LNCaP clone FGC (cell line): ENCODE results near the gene PRUNE2.
A peak's percentile ranks its signal among the peaks of the same experiment; 100 is the strongest.

Experiments
- DNase-seq: peaks from one replicate; pipeline ENCODE4 v3.0.0-alpha.2; 2011; ENCODE audit warnings: low read depth
- H3K4me3 ChIP-seq: 2 replicates; pipeline ENCODE4 v1.5.1; 2011; ENCODE audit warnings: mild to moderate bottlenecking, low read depth, low read length, control low read depth
- CTCF ChIP-seq: IDR thresholded peaks from 2 replicates; pipeline ENCODE4 v1.5.1; 2012; ENCODE audit warnings: mild to moderate bottlenecking; ENCODE audit not compliant: control insufficient read depth, insufficient read depth; ENCODE audit errors: extremely low read depth

The PRUNE2 gene

GRCh38 chr9:76793784-76794431 lies 112.0 kb downstream of the PRUNE2 start:
- TF ChIP-seq CTCF: no peak
- DNase-seq: peak; percentile 73
- H3K4me3 ChIP-seq: no peak overlapping the region

- no peak for DNase-seq
- H3K4me3 ChIP-seq: no peak overlapping the region
- TF ChIP-seq CTCF: no peak
Observed at GRCh38 chr9:76789840-76790239, 116.1 kb downstream of the PRUNE2 start.

- TF ChIP-seq CTCF: no peak
- DNase-seq: no peak
- H3K4me3 ChIP-seq: no peak overlapping the region
Observed at GRCh38 chr9:76787677-76788076, 118.2 kb downstream of the PRUNE2 start.

GRCh38 chr9:76785501-76785900 lies 120.4 kb downstream of the PRUNE2 start:
- DNase-seq: no peak
- no peak for TF ChIP-seq CTCF
- H3K4me3 ChIP-seq: no peak overlapping the region

- TF ChIP-seq CTCF: no peak
- no peak for DNase-seq
- no peak overlapping the region for H3K4me3 ChIP-seq
Observed at GRCh38 chr9:76784881-76785280, 121.0 kb downstream of the PRUNE2 start.

GRCh38 chr9:76772686-76773445 lies 133.0 kb downstream of the PRUNE2 start:
- no peak for TF ChIP-seq CTCF
- DNase-seq: no peak
- no peak overlapping the region for H3K4me3 ChIP-seq
